Epithelial cell of esophagus (primary cell): Measurements from ENCODE around the gene CCDC180.

Experiments used
- DNase-seq: peaks from one replicate; pipeline ENCODE4 v3.0.0; 2010; ENCODE audit warnings: low read depth
- H3K4me3 ChIP-seq: 2 replicates; pipeline ENCODE4 v1.5.1; 2011; ENCODE audit warnings: mild to moderate bottlenecking, low read length, control low read depth
- CTCF ChIP-seq: IDR thresholded peaks from 2 replicates; pipeline ENCODE4 v1.5.1; 2011; ENCODE audit warnings: low read depth, mild to moderate bottlenecking, low read length, control low read depth, inconsistent platforms; ENCODE audit not compliant: insufficient read depth; ENCODE audit errors: missing control alignments

Gene CCDC180

GRCh38 chr9:97310896-97311295 is 3.4 kb downstream of the CCDC180 start:
- no peak for TF ChIP-seq CTCF
- DNase-seq = no peak
- no peak overlapping the region for H3K4me3 ChIP-seq

- TF ChIP-seq CTCF = no peak
- DNase-seq = no peak
These were observed 4.5 kb downstream of the CCDC180 start for GRCh38 chr9:97311798-97312500.

GRCh38 chr9:97312556-97312955 is 5.1 kb downstream of the CCDC180 start:
- TF ChIP-seq CTCF = no peak
- no peak for DNase-seq
- no peak overlapping the region for H3K4me3 ChIP-seq

More at GRCh38 chr9:97311798-97312500, 4.5 kb downstream of the CCDC180 start:
- no peak overlapping the region for H3K4me3 ChIP-seq

- no peak for TF ChIP-seq CTCF
- H3K4me3 ChIP-seq = no peak overlapping the region
- no peak for DNase-seq
These were observed 5.8 kb downstream of the CCDC180 start for GRCh38 chr9:97313243-97313642.

GRCh38 chr9:97313746-97314145 is 6.3 kb downstream of the CCDC180 start:
- no peak overlapping the region for H3K4me3 ChIP-seq
- TF ChIP-seq CTCF = no peak
- no peak for DNase-seq

- no peak for DNase-seq
- H3K4me3 ChIP-seq = no peak overlapping the region
- no peak for TF ChIP-seq CTCF
These were observed 7.0 kb downstream of the CCDC180 start for GRCh38 chr9:97314503-97314902.

- DNase-seq = no peak
- no peak for TF ChIP-seq CTCF
These were observed 8.1 kb downstream of the CCDC180 start for GRCh38 chr9:97315550-97315949.

More at GRCh38 chr9:97315550-97315949, 8.1 kb downstream of the CCDC180 start:
- no peak overlapping the region for H3K4me3 ChIP-seq
